H1 (cell line): Measurements from ENCODE around the gene HYLS1. TPM values are rescaled to one million over a fixed set of nuclear protein-coding genes. Genes with fewer than 3 reads are reported as not detected.

Source experiments
- CTCF ChIA-PET: fragments of 300-600 bp; sonication (Branson Sonifier 250); formaldehyde crosslinking; loops from one replicate; lab custom pipeline; 2021; ENCODE audit not compliant: partially characterized antibody; lab: Charles Lee
- POLR2A ChIA-PET: fragments of 300-600 bp; sonication (Branson Sonifier 250); formaldehyde crosslinking; loops from one replicate; lab custom pipeline; 2021; ENCODE audit warnings: inconsistent platforms; ENCODE audit not compliant: partially characterized antibody; lab: Charles Lee
- DNase-seq, 2 experiments: peaks; one replicate each; pipeline versions ENCODE4 v3.0.0 to v3.0.0-alpha.2; 2010 to 2022; ENCODE audit warnings: low spot score in 2 of 2, low read depth in 1 of 2, mixed read lengths in 1 of 2
- FAIRE-seq: peaks from 2 replicates; lab custom pipeline; 2011; peaks lifted over from hg19 to GRCh38; lab: Jason Lieb, UNC
- H2AFZ ChIP-seq: 2 replicates; pipeline ENCODE4 v1.8.1; 2012; ENCODE audit warnings: low read length, inconsistent platforms
- H2AK5ac ChIP-seq: 2 replicates; pipeline ENCODE4 v1.6.1; 2013; ENCODE audit warnings: low read depth, low read length
- H2BK120ac ChIP-seq: replicated peaks from 2 replicates; pipeline ENCODE3; 2013; ENCODE audit warnings: low read depth, low read length, inconsistent platforms
- H2BK12ac ChIP-seq: 2 replicates; pipeline ENCODE4 v1.6.1; 2013; ENCODE audit warnings: low read depth, low read length
- H2BK15ac ChIP-seq: 2 replicates; pipeline ENCODE4 v1.6.1; 2013; ENCODE audit warnings: low read length
- H2BK20ac ChIP-seq: 2 replicates; pipeline ENCODE4 v1.6.1; 2013; ENCODE audit warnings: low read length
- H2BK5ac ChIP-seq: 2 replicates; pipeline ENCODE4 v1.6.1; 2013; ENCODE audit warnings: low read depth, low read length
- H3K14ac ChIP-seq: 2 replicates; pipeline ENCODE4 v1.6.1; 2013; ENCODE audit warnings: inconsistent platforms; ENCODE audit not compliant: insufficient read length
- H3K18ac ChIP-seq: 2 replicates; pipeline ENCODE4 v1.6.1; 2013; ENCODE audit warnings: low read length; ENCODE audit errors: extremely low read depth
- H3K23ac ChIP-seq: 2 replicates; pipeline ENCODE4 v1.6.1; 2013; ENCODE audit warnings: inconsistent platforms; ENCODE audit not compliant: insufficient read length
- H3K23me2 ChIP-seq: 2 replicates; pipeline ENCODE4 v1.6.1; 2013; ENCODE audit warnings: low read depth, low read length
- H3K27ac ChIP-seq: 2 replicates; pipeline ENCODE4 v1.6.1; 2011; ENCODE audit warnings: low read depth, low read length, inconsistent platforms
- H3K27me3 ChIP-seq, 4 experiments: replicated peaks in 1 of 4; 1 replicate in 1 of 4; 2 replicates in 3 of 4; pipeline versions ENCODE4 v1.6.1 to v1.8.1; 2011 to 2013; ENCODE audit warnings: low read length in 3 of 4, mild to moderate bottlenecking in 3 of 4, inconsistent platforms in 2 of 4, mixed read lengths in 2 of 4, moderate library complexity in 1 of 4; ENCODE audit not compliant: control insufficient read depth in 3 of 4, insufficient read depth in 3 of 4; ENCODE audit errors: extremely low read depth in 1 of 4
- H3K36me3 ChIP-seq, 4 experiments: 2 replicates each; pipeline versions ENCODE4 v1.6.1 to v1.8.1; 2011 to 2013; ENCODE audit warnings: mild to moderate bottlenecking in 4 of 4, low read length in 3 of 4, moderate library complexity in 2 of 4, control low read depth in 1 of 4, inconsistent platforms in 1 of 4; ENCODE audit not compliant: insufficient read depth in 4 of 4, control insufficient read depth in 2 of 4
- H3K4ac ChIP-seq: replicated peaks from 2 replicates; pipeline ENCODE3; 2013; ENCODE audit warnings: low read length, low read depth, mixed read lengths, inconsistent platforms; ENCODE audit not compliant: insufficient read length
- H3K4me1 ChIP-seq, 4 experiments: replicated peaks in 1 of 4; 1 replicate in 1 of 4; 2 replicates in 3 of 4; pipeline versions ENCODE4 v1.6.1 to v1.8.1; 2011 to 2013; ENCODE audit warnings: low read length in 3 of 4, inconsistent platforms in 2 of 4, mixed read lengths in 1 of 4; ENCODE audit not compliant: insufficient read depth in 4 of 4, control insufficient read depth in 3 of 4
- H3K4me2 ChIP-seq, 2 experiments: 2 replicates each; pipeline versions ENCODE4 v1.6.1 to v1.8.1; 2011 to 2013; ENCODE audit warnings: low read depth in 2 of 2, low read length in 2 of 2, control low read depth in 1 of 2, inconsistent platforms in 1 of 2, mild to moderate bottlenecking in 1 of 2; ENCODE audit not compliant: insufficient read depth in 1 of 2
- H3K4me3 ChIP-seq, 4 experiments: fragments of 200-600, 300-600 bp in 1 of 4; sonication (generic), shearing (Covaris generic), sonication (Bioruptor Twin) in 1 of 4; 2 replicates each; pipeline versions ENCODE4 v1.5.1 to v1.8.1; 2011 to 2016; ENCODE audit warnings: low read length in 4 of 4, low read depth in 3 of 4, control low read depth in 2 of 4, inconsistent platforms in 2 of 4, mild to moderate bottlenecking in 2 of 4, mixed read lengths in 1 of 4, moderate library complexity in 1 of 4; ENCODE audit not compliant: insufficient read depth in 2 of 4; ENCODE audit errors: extremely low read depth in 1 of 4
- H3K56ac ChIP-seq: replicated peaks from 2 replicates; pipeline ENCODE3; 2013; ENCODE audit warnings: low read depth, mild to moderate bottlenecking, mixed read lengths, low read length, inconsistent platforms; ENCODE audit not compliant: insufficient read length
- H3K79me1 ChIP-seq: 2 replicates; pipeline ENCODE4 v1.6.1; 2013; ENCODE audit warnings: low read depth, low read length, control low read depth
- H3K79me2 ChIP-seq, 2 experiments: 2 replicates each; pipeline versions ENCODE4 v1.6.1 to v1.8.1; 2012 to 2013; ENCODE audit warnings: low read length in 2 of 2, mild to moderate bottlenecking in 2 of 2, inconsistent platforms in 1 of 2; ENCODE audit not compliant: insufficient read depth in 2 of 2, control insufficient read depth in 1 of 2
- H3K9ac ChIP-seq, 4 experiments: replicated peaks in 1 of 4; 1 replicate in 1 of 4; 2 replicates in 3 of 4; pipeline versions ENCODE4 v1.6.1 to v1.8.1; 2011 to 2013; ENCODE audit warnings: low read depth in 3 of 4, low read length in 3 of 4, control low read depth in 2 of 4, mild to moderate bottlenecking in 2 of 4, moderate library complexity in 2 of 4, inconsistent platforms in 1 of 4; ENCODE audit errors: extremely low read depth in 1 of 4
- H3K9me3 ChIP-seq, 2 experiments: 2 replicates each; pipeline versions ENCODE4 v1.6.1 to v1.8.1; 2012 to 2013; ENCODE audit warnings: mild to moderate bottlenecking in 2 of 2, moderate library complexity in 2 of 2, control low read depth in 1 of 2, inconsistent platforms in 1 of 2, low read depth in 1 of 2, low read length in 1 of 2, mixed read lengths in 1 of 2; ENCODE audit not compliant: insufficient read depth in 2 of 2
- H4K20me1 ChIP-seq, 2 experiments: replicated peaks in 1 of 2; 2 replicates each; pipeline versions ENCODE3 to v1.8.1; 2011 to 2013; ENCODE audit warnings: inconsistent platforms in 2 of 2, low read length in 2 of 2, mild to moderate bottlenecking in 1 of 2; ENCODE audit not compliant: insufficient read depth in 2 of 2, control insufficient read depth in 1 of 2
- H4K5ac ChIP-seq: 2 replicates; pipeline ENCODE4 v1.6.1; 2013; ENCODE audit warnings: low read length, low read depth, mixed read lengths, inconsistent platforms; ENCODE audit not compliant: insufficient read length
- H4K8ac ChIP-seq: 2 replicates; pipeline ENCODE4 v1.8.0; 2013; ENCODE audit warnings: mild to moderate bottlenecking, moderate library complexity, low read length, inconsistent platforms; ENCODE audit not compliant: insufficient read depth; ENCODE audit errors: extremely low read depth
- H4K91ac ChIP-seq: replicated peaks from 2 replicates; pipeline ENCODE3; 2013; ENCODE audit warnings: low read length, mixed read lengths, inconsistent platforms; ENCODE audit not compliant: insufficient read length
- EP300 ChIP-seq, 2 experiments: IDR thresholded peaks; 1 replicate in 1 of 2; 2 replicates in 1 of 2; pipeline ENCODE4 v1.6.1; 2011 to 2012; ENCODE audit warnings: low read depth in 2 of 2, low read length in 2 of 2, mild to moderate bottlenecking in 2 of 2, borderline replicate concordance in 1 of 2, inconsistent platforms in 1 of 2, moderate library complexity in 1 of 2
- HDAC2 ChIP-seq, 2 experiments: fragments of 300-600 bp in 1 of 2; sonication (generic) in 1 of 2; IDR thresholded peaks; 2 replicates each; pipeline ENCODE4 v1.6.1; 2011 to 2012; ENCODE audit warnings: low read depth in 2 of 2, low read length in 2 of 2, mild to moderate bottlenecking in 2 of 2, moderate library complexity in 2 of 2, borderline replicate concordance in 1 of 2, inconsistent platforms in 1 of 2
- WGBS, 2 experiments: shearing (Covaris generic) in 1 of 2; methylation state at CpG; one replicate each; pipeline versions ENCODE4 v1.1.6 to v1.1.7; 2013 to 2015; ENCODE audit warnings: low lambda C conversion rate in 2 of 2, mixed read lengths in 2 of 2, inconsistent platforms in 1 of 2, low coverage in 1 of 2, missing lambda C conversion rate in 1 of 2; ENCODE audit not compliant: insufficient replicate concordance in 2 of 2, insufficient coverage in 1 of 2, insufficient read length in 1 of 2; ENCODE audit errors: extremely low coverage in 1 of 2, missing lambda C conversion rate in 1 of 2; 5-methylcytosine and 5-hydroxymethylcytosine counted together
- polyA plus RNA-seq, 7 experiments: library from polyadenylated mRNA; depleted of rRNA in 3 of 7; stranded (reverse) in 5 of 7; unstranded in 2 of 7; fragments of >200 nt in 5 of 7; fragments of 200-250 nt in 2 of 7; gene quantifications; 1 replicate in 5 of 7; 2 replicates in 1 of 7; 4 replicates in 1 of 7; pipeline versions ENCODE4 v1.2.1 to v1.2.3, GENCODE V29; 2011 to 2013; ENCODE audit warnings: missing spikeins in 2 of 7, mixed read lengths in 2 of 7
- total RNA-seq: library from RNA; stranded (reverse); fragmentation: NEBNext Ultra II Directional; extraction: Animal tissue kit (Norgen Biotek cat#: 25700); gene quantifications from 2 replicates; pipeline ENCODE4 v1.2.1, GENCODE V29; 2021

The HYLS1 gene
- total and polyA plus RNA-seq, 2 of the 8 experiments (the other 6 are each of a cell fraction or from before 2014, with no cell fraction given): 5.1 to 11.6 TPM

GRCh38 chr11:125881291-125881690, 6.2 kb upstream of the HYLS1 start:
- H3K23me2 ChIP-seq: no peaks in the 10 kb centered on the region
- H2AK5ac ChIP-seq: no peak overlapping the region
- ChIA-PET CTCF (no interaction called here), POLR2A (no interaction called here)
- FAIRE-seq (no peak), DNase-seq (no peak)
- no peak overlapping the region for H2BK120ac ChIP-seq
- no peak overlapping the region for H3K4ac ChIP-seq
- no peak overlapping the region for H4K5ac ChIP-seq
- H2BK12ac ChIP-seq: no peak overlapping the region
- H4K91ac ChIP-seq: no peak overlapping the region
- H3K79me2 ChIP-seq: no peaks in the 10 kb centered on the region
- H2AFZ ChIP-seq: no peak overlapping the region
- no peaks in the 10 kb centered on the region for H3K4me1 ChIP-seq
- H4K8ac ChIP-seq: no peak overlapping the region
- TF ChIP-seq HDAC2 (IDR thresholded peaks at IDR 0.05; ENCODE audit: borderline replicate concordance in 1 of 2, low read depth in 2 of 2, low read length in 2 of 2) (no peak), EP300 (IDR thresholded peaks at IDR 0.05; ENCODE audit: borderline replicate concordance in 1 of 2, low read depth in 2 of 2, low read length in 2 of 2) (no peak)
- no peak overlapping the region for H3K14ac ChIP-seq
- no peak overlapping the region for H3K56ac ChIP-seq
- WGBS, 2 experiments: 86% methylated on average over 1 of the region's 1 CpG; no CpG with 5 or more reads in 1 of the 2 experiments
- no peak overlapping the region for H3K9ac ChIP-seq
- H2BK20ac ChIP-seq: no peak overlapping the region
- no peaks in the 10 kb centered on the region for H3K79me1 ChIP-seq
- H3K27ac ChIP-seq: no peak overlapping the region
- no peak overlapping the region for H3K23ac ChIP-seq
- no peak overlapping the region for H3K4me2 ChIP-seq
- no peaks in the 10 kb centered on the region for H4K20me1 ChIP-seq
- no peak overlapping the region for H2BK15ac ChIP-seq
- H3K36me3 ChIP-seq: no peaks in the 10 kb centered on the region
- H3K4me3 ChIP-seq: no peak overlapping the region
- H3K27me3 ChIP-seq: peaks cover 0 to 2% (median 0%) of the 10 kb centered on the region in 4 experiments; a peak in 2 of 7 replicates
- no peak overlapping the region for H2BK5ac ChIP-seq
- H3K9me3 ChIP-seq: peaks cover 4 to 6% of the 10 kb centered on the region in 2 experiments; a peak in 3 of 4 replicates
- no peak overlapping the region for H3K18ac ChIP-seq
